ENCODE data around the gene SPSB3. TPM values are rescaled to one million over a fixed set of nuclear protein-coding genes. Genes with fewer than 3 reads are reported as not detected.

The SPSB3 gene
- total and polyA plus RNA-seq, 2 experiments from 2014 or later: 27.1 to 34.7 TPM

GRCh38 chr16:1745181-1745899, 37.0 kb downstream of the SPSB3 start:
- Histone ChIP-seq H3K4me3 (no peak overlapping the region), H3F3A (replicated peaks; ENCODE audit: low read depth) (no peaks in the 10 kb centered on the region), H3K79me2 (replicated peaks; ENCODE audit: insufficient read depth) (no peaks in the 10 kb centered on the region), H3K4me2 (no peak overlapping the region), H3K9me2 (ENCODE audit: insufficient read depth) (no peaks in the 10 kb centered on the region), H3K36me3 (ENCODE audit: insufficient read depth) (no peaks in the 10 kb centered on the region; the same call in 1 of the 2 replicates), H3K27ac (ENCODE audit: low read depth) (no peak overlapping the region), H3K27me3 (ENCODE audit: insufficient read depth) (no peaks in the 10 kb centered on the region), H4K20me1 (replicated peaks; ENCODE audit: insufficient read depth) (no peaks in the 10 kb centered on the region), H2AFZ (no peak overlapping the region), H3K4me1 (ENCODE audit: insufficient read depth) (no peaks in the 10 kb centered on the region)
- no peak; the same call in 2 of the 3 replicates for ATAC-seq
- H3K36me3 Mint-ChIP-seq (ENCODE audit: low read depth): peaks cover 16% of the 10 kb centered on the region
- no peak overlapping the region for H3K4me3 Mint-ChIP-seq
- TF ChIP-seq, protein P1, sequence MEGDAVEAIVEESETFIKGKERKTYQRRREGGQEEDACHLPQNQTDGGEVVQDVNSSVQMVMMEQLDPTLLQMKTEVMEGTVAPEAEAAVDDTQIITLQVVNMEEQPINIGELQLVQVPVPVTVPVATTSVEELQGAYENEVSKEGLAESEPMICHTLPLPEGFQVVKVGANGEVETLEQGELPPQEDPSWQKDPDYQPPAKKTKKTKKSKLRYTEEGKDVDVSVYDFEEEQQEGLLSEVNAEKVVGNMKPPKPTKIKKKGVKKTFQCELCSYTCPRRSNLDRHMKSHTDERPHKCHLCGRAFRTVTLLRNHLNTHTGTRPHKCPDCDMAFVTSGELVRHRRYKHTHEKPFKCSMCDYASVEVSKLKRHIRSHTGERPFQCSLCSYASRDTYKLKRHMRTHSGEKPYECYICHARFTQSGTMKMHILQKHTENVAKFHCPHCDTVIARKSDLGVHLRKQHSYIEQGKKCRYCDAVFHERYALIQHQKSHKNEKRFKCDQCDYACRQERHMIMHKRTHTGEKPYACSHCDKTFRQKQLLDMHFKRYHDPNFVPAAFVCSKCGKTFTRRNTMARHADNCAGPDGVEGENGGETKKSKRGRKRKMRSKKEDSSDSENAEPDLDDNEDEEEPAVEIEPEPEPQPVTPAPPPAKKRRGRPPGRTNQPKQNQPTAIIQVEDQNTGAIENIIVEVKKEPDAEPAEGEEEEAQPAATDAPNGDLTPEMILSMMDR (conservative IDR thresholded peaks at IDR 0.05; ENCODE audit: low read depth in 2 of 2): no peak
- no peak for TF ChIP-seq JUNB (IDR thresholded peaks at IDR 0.05; ENCODE audit: unreplicated experiment)
- no peak for TF ChIP-seq POLR2AphosphoS5 (IDR thresholded peaks at IDR 0.05; ENCODE audit: low read depth)
- TF ChIP-seq ETS1 (IDR thresholded peaks at IDR 0.05): no peak
- TF ChIP-seq ZNF114 (CRISPR knock-in tag; IDR thresholded peaks at IDR 0.05): no peak
- TF ChIP-seq, protein P2, sequence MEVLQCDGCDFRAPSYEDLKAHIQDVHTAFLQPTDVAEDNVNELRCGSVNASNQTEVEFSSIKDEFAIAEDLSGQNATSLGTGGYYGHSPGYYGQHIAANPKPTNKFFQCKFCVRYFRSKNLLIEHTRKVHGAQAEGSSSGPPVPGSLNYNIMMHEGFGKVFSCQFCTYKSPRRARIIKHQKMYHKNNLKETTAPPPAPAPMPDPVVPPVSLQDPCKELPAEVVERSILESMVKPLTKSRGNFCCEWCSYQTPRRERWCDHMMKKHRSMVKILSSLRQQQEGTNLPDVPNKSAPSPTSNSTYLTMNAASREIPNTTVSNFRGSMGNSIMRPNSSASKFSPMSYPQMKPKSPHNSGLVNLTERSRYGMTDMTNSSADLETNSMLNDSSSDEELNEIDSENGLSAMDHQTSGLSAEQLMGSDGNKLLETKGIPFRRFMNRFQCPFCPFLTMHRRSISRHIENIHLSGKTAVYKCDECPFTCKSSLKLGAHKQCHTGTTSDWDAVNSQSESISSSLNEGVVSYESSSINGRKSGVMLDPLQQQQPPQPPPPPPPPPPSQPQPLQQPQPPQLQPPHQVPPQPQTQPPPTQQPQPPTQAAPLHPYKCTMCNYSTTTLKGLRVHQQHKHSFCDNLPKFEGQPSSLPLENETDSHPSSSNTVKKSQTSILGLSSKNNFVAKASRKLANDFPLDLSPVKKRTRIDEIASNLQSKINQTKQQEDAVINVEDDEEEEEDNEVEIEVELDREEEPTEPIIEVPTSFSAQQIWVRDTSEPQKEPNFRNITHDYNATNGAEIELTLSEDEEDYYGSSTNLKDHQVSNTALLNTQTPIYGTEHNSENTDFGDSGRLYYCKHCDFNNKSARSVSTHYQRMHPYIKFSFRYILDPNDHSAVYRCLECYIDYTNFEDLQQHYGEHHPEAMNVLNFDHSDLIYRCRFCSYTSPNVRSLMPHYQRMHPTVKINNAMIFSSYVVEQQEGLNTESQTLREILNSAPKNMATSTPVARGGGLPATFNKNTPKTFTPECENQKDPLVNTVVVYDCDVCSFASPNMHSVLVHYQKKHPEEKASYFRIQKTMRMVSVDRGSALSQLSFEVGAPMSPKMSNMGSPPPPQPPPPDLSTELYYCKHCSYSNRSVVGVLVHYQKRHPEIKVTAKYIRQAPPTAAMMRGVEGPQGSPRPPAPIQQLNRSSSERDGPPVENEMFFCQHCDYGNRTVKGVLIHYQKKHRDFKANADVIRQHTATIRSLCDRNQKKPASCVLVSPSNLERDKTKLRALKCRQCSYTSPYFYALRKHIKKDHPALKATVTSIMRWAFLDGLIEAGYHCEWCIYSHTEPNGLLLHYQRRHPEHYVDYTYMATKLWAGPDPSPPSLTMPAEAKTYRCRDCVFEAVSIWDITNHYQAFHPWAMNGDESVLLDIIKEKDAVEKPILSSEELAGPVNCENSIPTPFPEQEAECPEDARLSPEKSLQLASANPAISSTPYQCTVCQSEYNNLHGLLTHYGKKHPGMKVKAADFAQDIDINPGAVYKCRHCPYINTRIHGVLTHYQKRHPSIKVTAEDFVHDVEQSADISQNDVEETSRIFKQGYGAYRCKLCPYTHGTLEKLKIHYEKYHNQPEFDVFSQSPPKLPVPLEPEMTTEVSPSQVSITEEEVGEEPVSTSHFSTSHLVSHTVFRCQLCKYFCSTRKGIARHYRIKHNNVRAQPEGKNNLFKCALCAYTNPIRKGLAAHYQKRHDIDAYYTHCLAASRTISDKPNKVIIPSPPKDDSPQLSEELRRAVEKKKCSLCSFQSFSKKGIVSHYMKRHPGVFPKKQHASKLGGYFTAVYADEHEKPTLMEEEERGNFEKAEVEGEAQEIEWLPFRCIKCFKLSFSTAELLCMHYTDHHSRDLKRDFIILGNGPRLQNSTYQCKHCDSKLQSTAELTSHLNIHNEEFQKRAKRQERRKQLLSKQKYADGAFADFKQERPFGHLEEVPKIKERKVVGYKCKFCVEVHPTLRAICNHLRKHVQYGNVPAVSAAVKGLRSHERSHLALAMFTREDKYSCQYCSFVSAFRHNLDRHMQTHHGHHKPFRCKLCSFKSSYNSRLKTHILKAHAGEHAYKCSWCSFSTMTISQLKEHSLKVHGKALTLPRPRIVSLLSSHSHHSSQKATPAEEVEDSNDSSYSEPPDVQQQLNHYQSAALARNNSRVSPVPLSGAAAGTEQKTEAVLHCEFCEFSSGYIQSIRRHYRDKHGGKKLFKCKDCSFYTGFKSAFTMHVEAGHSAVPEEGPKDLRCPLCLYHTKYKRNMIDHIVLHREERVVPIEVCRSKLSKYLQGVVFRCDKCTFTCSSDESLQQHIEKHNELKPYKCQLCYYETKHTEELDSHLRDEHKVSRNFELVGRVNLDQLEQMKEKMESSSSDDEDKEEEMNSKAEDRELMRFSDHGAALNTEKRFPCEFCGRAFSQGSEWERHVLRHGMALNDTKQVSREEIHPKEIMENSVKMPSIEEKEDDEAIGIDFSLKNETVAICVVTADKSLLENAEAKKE (CRISPR knock-in tag; IDR thresholded peaks at IDR 0.05): no peak
- no peak for TF ChIP-seq EZH2 (IDR thresholded peaks at IDR 0.05; ENCODE audit: low read depth, unreplicated experiment)
- no peak for TF ChIP-seq ZNF331 (CRISPR knock-in tag; IDR thresholded peaks at IDR 0.05; ENCODE audit: low read depth)
- no peak for TF ChIP-seq CREB1 (CRISPR knock-in tag; IDR thresholded peaks at IDR 0.05; ENCODE audit: low read depth)
- peaks cover 3% of the 10 kb centered on the region; the same call in 2 of the 3 replicates for H3K9me3 Mint-ChIP-seq
- no peaks in the 10 kb centered on the region for H3K4me1 Mint-ChIP-seq
- H3K27ac Mint-ChIP-seq: no peak overlapping the region
- DNase-seq (ENCODE audit: low spot score): no peak
- peaks cover 10% of the 10 kb centered on the region for H3K27me3 Mint-ChIP-seq (ENCODE audit: insufficient read depth, low read depth, poor library complexity)

Data from GM23338 (cell line).